Astrocyte (in vitro differentiated cells and primary cell): ENCODE results near the gene RIPOR3. TPM values are rescaled to one million over a fixed set of nuclear protein-coding genes. Genes with fewer than 3 reads are reported as not detected.
"Not testable (repeated sequence)": the region's sequence is repeated elsewhere in the genome, so short reads cannot be mapped to it uniquely, and the experiment has no call there.

Experiments
- DNase-seq: peaks from one replicate; pipeline ENCODE4 v3.0.0-alpha.2; 2010; ENCODE audit warnings: low read depth
- FAIRE-seq: peaks from 2 replicates; lab custom pipeline; 2011; peaks lifted over from hg19 to GRCh38; lab: Jason Lieb, UNC
- H2AFZ ChIP-seq: 2 replicates; pipeline ENCODE4 v1.6.0; 2012; ENCODE audit warnings: low read depth, low read length, inconsistent platforms
- H3K27ac ChIP-seq: 2 replicates; pipeline ENCODE4 v1.5.1; 2011; ENCODE audit warnings: low read depth, low read length, inconsistent platforms
- H3K27me3 ChIP-seq: 2 replicates; pipeline ENCODE4 v1.6.0; 2011; ENCODE audit warnings: low read length, inconsistent platforms; ENCODE audit not compliant: insufficient read depth
- H3K36me3 ChIP-seq: 2 replicates; pipeline ENCODE4 v1.5.1; 2011; ENCODE audit warnings: low read length, inconsistent platforms; ENCODE audit not compliant: insufficient read depth
- H3K4me1 ChIP-seq: 2 replicates; pipeline ENCODE4 v1.5.1; 2011; ENCODE audit warnings: low read length, inconsistent platforms; ENCODE audit not compliant: insufficient read depth
- H3K4me2 ChIP-seq: 2 replicates; pipeline ENCODE4 v1.6.0; 2012; ENCODE audit warnings: low read length, inconsistent platforms
- H3K4me3 ChIP-seq: 2 replicates; pipeline ENCODE4 v1.5.1; 2011; ENCODE audit warnings: low read depth, mild to moderate bottlenecking, low read length, inconsistent platforms; ENCODE audit not compliant: insufficient read depth
- H3K79me2 ChIP-seq: 2 replicates; pipeline ENCODE4 v1.6.0; 2012; ENCODE audit warnings: mild to moderate bottlenecking, low read length, inconsistent platforms; ENCODE audit not compliant: insufficient read depth
- H3K9ac ChIP-seq: 2 replicates; pipeline ENCODE4 v1.6.0; 2012; ENCODE audit warnings: mild to moderate bottlenecking, low read length, inconsistent platforms
- H3K9me3 ChIP-seq: 2 replicates; pipeline ENCODE4 v1.5.1; 2012; ENCODE audit warnings: low read depth, mild to moderate bottlenecking, low read length, inconsistent platforms; ENCODE audit not compliant: insufficient read depth
- H4K20me1 ChIP-seq: 2 replicates; pipeline ENCODE4 v1.6.0; 2012; ENCODE audit warnings: low read length, inconsistent platforms; ENCODE audit not compliant: insufficient read depth
- H3K27ac Mint-ChIP-seq: one replicate; pipeline ENCODE4 v1.8.0; 2021; ENCODE audit warnings: mild to moderate bottlenecking, mixed read lengths; ENCODE audit not compliant: unreplicated experiment
- H3K27me3 Mint-ChIP-seq: one replicate; pipeline ENCODE4 v1.8.0; 2021; ENCODE audit warnings: low read depth, mixed read lengths; ENCODE audit not compliant: unreplicated experiment
- H3K36me3 Mint-ChIP-seq: one replicate; pipeline ENCODE4 v1.8.0; 2021; ENCODE audit warnings: low read depth, mixed read lengths; ENCODE audit not compliant: unreplicated experiment
- H3K4me1 Mint-ChIP-seq: one replicate; pipeline ENCODE4 v1.8.0; 2021; ENCODE audit warnings: low read depth, mixed read lengths; ENCODE audit not compliant: unreplicated experiment
- H3K4me3 Mint-ChIP-seq: one replicate; pipeline ENCODE4 v1.8.0; 2021; ENCODE audit warnings: mild to moderate bottlenecking, moderate library complexity, mixed read lengths; ENCODE audit not compliant: unreplicated experiment
- H3K9me3 Mint-ChIP-seq: one replicate; pipeline ENCODE4 v1.8.0; 2021; ENCODE audit warnings: mild to moderate bottlenecking, mixed read lengths; ENCODE audit not compliant: unreplicated experiment
- EZH2 ChIP-seq: IDR thresholded peaks from 2 replicates; pipeline ENCODE4 v1.6.1; 2012; ENCODE audit warnings: mild to moderate bottlenecking, low read length, inconsistent platforms; ENCODE audit not compliant: insufficient read depth
- total RNA-seq: library from RNA; stranded (reverse); gene quantifications from 2 replicates; pipeline ENCODE4 v1.2.1, GENCODE V29; 2021
- TF ChIP-seq, protein P1 (sequence below): IDR thresholded peaks from 2 replicates; pipeline ENCODE4 v1.5.1; 2011; ENCODE audit warnings: low read depth, mild to moderate bottlenecking, inconsistent platforms, low read length, moderate library complexity; ENCODE audit not compliant: insufficient read depth

RIPOR3 gene
- total RNA-seq, 1 donor from 2014 or later = 0.39 TPM

DNA sequence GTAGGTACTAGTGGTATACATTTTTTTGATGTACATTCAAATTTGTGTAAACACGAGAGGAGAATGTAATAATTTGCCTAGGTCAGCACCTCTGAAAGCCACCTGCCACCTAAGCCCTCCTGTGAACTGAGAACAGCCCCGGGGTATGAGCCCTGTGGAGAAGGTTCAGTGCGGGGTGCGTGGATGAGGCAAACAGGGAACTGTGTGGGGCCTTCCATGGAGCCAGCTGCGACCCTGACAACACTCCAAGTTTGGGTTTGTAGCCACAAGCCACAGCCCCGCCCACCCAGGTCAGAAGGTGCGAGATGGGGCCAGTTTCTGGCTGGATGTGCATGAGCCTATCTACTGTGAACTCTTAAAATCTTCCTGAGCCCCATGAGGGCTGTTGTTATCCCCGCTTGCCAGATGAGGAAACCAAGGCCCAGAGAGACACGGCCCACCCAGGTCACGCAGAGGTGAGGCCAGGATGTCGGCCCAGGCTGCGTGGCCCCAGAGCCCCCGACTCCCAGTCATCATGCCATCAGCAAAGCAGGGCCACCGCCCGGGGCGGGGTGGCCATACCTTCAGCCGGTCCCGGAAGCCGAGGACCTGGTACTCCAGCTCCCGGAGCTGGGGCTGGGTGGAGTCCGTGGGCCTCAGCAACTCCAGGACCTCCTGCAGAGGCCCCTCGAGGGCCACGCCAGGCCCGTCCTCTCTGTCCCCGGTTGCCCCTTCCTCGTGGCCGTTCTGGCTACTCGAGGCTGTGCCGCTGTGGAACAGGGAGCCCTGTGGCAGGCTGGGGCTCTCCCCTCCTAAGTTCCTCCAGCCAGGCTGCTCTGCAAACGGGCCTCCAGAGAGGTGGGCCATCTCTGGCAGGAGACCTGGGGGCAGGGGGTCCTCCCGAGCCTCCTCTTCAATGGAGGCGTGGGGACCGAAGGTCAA lies 89.6 kb downstream of the RIPOR3 start:
- H3K4me3 ChIP-seq = no peak overlapping the region
- no peaks in the 10 kb centered on the region for H3K4me1 ChIP-seq
- TF ChIP-seq, protein P1, sequence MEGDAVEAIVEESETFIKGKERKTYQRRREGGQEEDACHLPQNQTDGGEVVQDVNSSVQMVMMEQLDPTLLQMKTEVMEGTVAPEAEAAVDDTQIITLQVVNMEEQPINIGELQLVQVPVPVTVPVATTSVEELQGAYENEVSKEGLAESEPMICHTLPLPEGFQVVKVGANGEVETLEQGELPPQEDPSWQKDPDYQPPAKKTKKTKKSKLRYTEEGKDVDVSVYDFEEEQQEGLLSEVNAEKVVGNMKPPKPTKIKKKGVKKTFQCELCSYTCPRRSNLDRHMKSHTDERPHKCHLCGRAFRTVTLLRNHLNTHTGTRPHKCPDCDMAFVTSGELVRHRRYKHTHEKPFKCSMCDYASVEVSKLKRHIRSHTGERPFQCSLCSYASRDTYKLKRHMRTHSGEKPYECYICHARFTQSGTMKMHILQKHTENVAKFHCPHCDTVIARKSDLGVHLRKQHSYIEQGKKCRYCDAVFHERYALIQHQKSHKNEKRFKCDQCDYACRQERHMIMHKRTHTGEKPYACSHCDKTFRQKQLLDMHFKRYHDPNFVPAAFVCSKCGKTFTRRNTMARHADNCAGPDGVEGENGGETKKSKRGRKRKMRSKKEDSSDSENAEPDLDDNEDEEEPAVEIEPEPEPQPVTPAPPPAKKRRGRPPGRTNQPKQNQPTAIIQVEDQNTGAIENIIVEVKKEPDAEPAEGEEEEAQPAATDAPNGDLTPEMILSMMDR = no peak
- TF ChIP-seq EZH2 = no peak
- DNase-seq (no peak), FAIRE-seq (no peak)
- no peak overlapping the region for H3K9ac ChIP-seq
- no peak overlapping the region for H2AFZ ChIP-seq
- no peaks in the 10 kb centered on the region for H3K36me3 Mint-ChIP-seq
- H3K27ac ChIP-seq = no peak overlapping the region
- H4K20me1 ChIP-seq = no peaks in the 10 kb centered on the region
- H3K27me3 ChIP-seq = no peaks in the 10 kb centered on the region
- no peaks in the 10 kb centered on the region for H3K36me3 ChIP-seq
- H3K9me3 ChIP-seq = no peaks in the 10 kb centered on the region
- H3K79me2 ChIP-seq = no peaks in the 10 kb centered on the region
- H3K27me3 Mint-ChIP-seq = peaks cover 10% of the 10 kb centered on the region
- H3K27ac Mint-ChIP-seq = no peak overlapping the region
- no peak overlapping the region for H3K4me2 ChIP-seq
- H3K4me1 Mint-ChIP-seq = peaks cover under 1% of the 10 kb centered on the region
- no peaks in the 10 kb centered on the region for H3K9me3 Mint-ChIP-seq
- H3K4me3 Mint-ChIP-seq = no peak overlapping the region

- H3K9me3 Mint-ChIP-seq = no peaks in the 10 kb centered on the region
- TF ChIP-seq, protein P1 = no peak
- TF ChIP-seq EZH2 = no peak
- Histone ChIP-seq H3K27ac (no peak overlapping the region), H4K20me1 (peaks cover under 1% of the 10 kb centered on the region), H3K27me3 (no peaks in the 10 kb centered on the region), H3K9ac (no peak overlapping the region), H3K36me3 (no peaks in the 10 kb centered on the region), H3K4me3 (no peak overlapping the region), H3K79me2 (no peaks in the 10 kb centered on the region), H2AFZ (no peak overlapping the region), H3K9me3 (no peaks in the 10 kb centered on the region), H3K4me2 (no peak overlapping the region), H3K4me1 (peaks cover 8% of the 10 kb centered on the region)
- no peaks in the 10 kb centered on the region for H3K36me3 Mint-ChIP-seq
- FAIRE-seq (no peak), DNase-seq (no peak)
- peaks cover 6% of the 10 kb centered on the region for H3K4me1 Mint-ChIP-seq
- H3K27me3 Mint-ChIP-seq = peaks cover 10% of the 10 kb centered on the region
- no peak overlapping the region for H3K27ac Mint-ChIP-seq
- H3K4me3 Mint-ChIP-seq = no peak overlapping the region
Measured at GRCh38 chr20:50600281-50600895, 91.0 kb downstream of the RIPOR3 start.

- not testable (repeated sequence) for FAIRE-seq, H3K4me1 Mint-ChIP-seq, H3K36me3 ChIP-seq, H3K79me2 ChIP-seq, H3K27ac ChIP-seq, H3K36me3 Mint-ChIP-seq, H3K9me3 ChIP-seq, DNase-seq, H3K4me3 ChIP-seq, H2AFZ ChIP-seq, H3K9me3 Mint-ChIP-seq, H3K27me3 Mint-ChIP-seq, H3K4me3 Mint-ChIP-seq, H3K9ac ChIP-seq, H3K27ac Mint-ChIP-seq, H3K4me1 ChIP-seq, H3K27me3 ChIP-seq, H3K4me2 ChIP-seq
- peaks cover 10% of the 10 kb centered on the region for H4K20me1 ChIP-seq
Measured at GRCh38 chr20:50598768-50599167, 92.6 kb downstream of the RIPOR3 start.
